Measurements from ENCODE around the gene ITGA5. TPM values are rescaled to one million over a fixed set of nuclear protein-coding genes. Genes with fewer than 3 reads are reported as not detected.

Gene ITGA5
- total RNA-seq, 1 donor from 2014 or later = 82.3 TPM

- no peak for ATAC-seq
- DNase-seq (ENCODE audit: low spot score) = no peak
- intact Hi-C loops (cut with DNase I) = no loop called here
These were observed 3.7 kb downstream of the ITGA5 start for GRCh38 chr12:54415221-54415929.

- peak; percentile 8 for ATAC-seq
- no peak for DNase-seq (ENCODE audit: low spot score)
- intact Hi-C loops (cut with DNase I) = no loop called here
These were observed 5.5 kb downstream of the ITGA5 start for GRCh38 chr12:54413284-54414190.

GRCh38 chr12:54412786-54413185 lies 6.3 kb downstream of the ITGA5 start:
- no peak for DNase-seq (ENCODE audit: low spot score)
- intact Hi-C loops (cut with DNase I) = no loop called here
- peak; percentile 3 for ATAC-seq

- peak; percentile 48 for ATAC-seq
- intact Hi-C loops (cut with DNase I) = no loop called here
- DNase-seq (ENCODE audit: low spot score) = no peak
These were observed 6.7 kb downstream of the ITGA5 start for GRCh38 chr12:54412348-54412747.

- intact Hi-C loops (cut with DNase I) = no loop called here
- ATAC-seq = peak; percentile 77
- no peak for DNase-seq (ENCODE audit: low spot score)
These were observed 7.5 kb downstream of the ITGA5 start for GRCh38 chr12:54411391-54412241.

- intact Hi-C loops (cut with DNase I) = no loop called here
- no peak for DNase-seq (ENCODE audit: low spot score)
- ATAC-seq = no peak
These were observed 9.8 kb downstream of the ITGA5 start for GRCh38 chr12:54409267-54409666.

GRCh38 chr12:54407183-54407905 lies 11.7 kb downstream of the ITGA5 start:
- intact Hi-C loops (cut with DNase I) = no loop called here
- ATAC-seq (no peak), DNase-seq (ENCODE audit: low spot score) (no peak)

GRCh38 chr12:54405573-54405972 lies 13.5 kb downstream of the ITGA5 start:
- DNase-seq (ENCODE audit: low spot score) (no peak), ATAC-seq (no peak)
- intact Hi-C loops (cut with DNase I) = no loop called here

GRCh38 chr12:54405106-54405505 lies 14.0 kb downstream of the ITGA5 start:
- intact Hi-C loops (cut with DNase I) = no loop called here
- no peak for ATAC-seq
- no peak for DNase-seq (ENCODE audit: low spot score)

GRCh38 chr12:54404061-54405004 lies 14.7 kb downstream of the ITGA5 start:
- DNase-seq (ENCODE audit: low spot score) = no peak
- no peak for ATAC-seq
- intact Hi-C loops (cut with DNase I) = loop anchor here (5.0 kb wide), 1 partner anchor 33 kb away; no protein-coding TSS in a partner anchor

- ATAC-seq = no peak
- intact Hi-C loops (cut with DNase I) = loop anchor here (5.0 kb wide), 1 partner anchor 36 kb away; no protein-coding TSS in a partner anchor
These were observed 17.9 kb downstream of the ITGA5 start for GRCh38 chr12:54401119-54401518.

GRCh38 chr12:54398995-54399793 lies 19.9 kb downstream of the ITGA5 start:
- intact Hi-C loops (cut with DNase I) = no loop called here
- DNase-seq (ENCODE audit: low spot score) (peak; percentile 93), ATAC-seq (peak; percentile 89)

More at GRCh38 chr12:54401119-54401518, 17.9 kb downstream of the ITGA5 start:
- no peak for DNase-seq (ENCODE audit: low spot score)

GRCh38 chr12:54398218-54398617 lies 20.8 kb downstream of the ITGA5 start:
- intact Hi-C loops (cut with DNase I) = no loop called here
- no peak for ATAC-seq
- no peak for DNase-seq (ENCODE audit: low spot score)

- intact Hi-C loops (cut with DNase I) = no loop called here
- no peak for DNase-seq (ENCODE audit: low spot score)
- ATAC-seq = no peak
These were observed 21.9 kb downstream of the ITGA5 start for GRCh38 chr12:54397157-54397556.

- intact Hi-C loops (cut with DNase I) = no loop called here
- ATAC-seq (no peak), DNase-seq (ENCODE audit: low spot score) (no peak)
These were observed 23.5 kb downstream of the ITGA5 start for GRCh38 chr12:54395545-54395944.

- DNase-seq (ENCODE audit: low spot score) (no peak), ATAC-seq (no peak)
- intact Hi-C loops (cut with DNase I) = no loop called here
These were observed 24.1 kb downstream of the ITGA5 start for GRCh38 chr12:54394986-54395385.

- intact Hi-C loops (cut with DNase I) = no loop called here
- ATAC-seq (peak; percentile 47), DNase-seq (ENCODE audit: low spot score) (peak; percentile 78)
These were observed 24.8 kb downstream of the ITGA5 start for GRCh38 chr12:54394281-54394719.
